Activated CD4-positive, alpha-beta memory T cell treated with anti-CD3 and anti-CD28 coated beads, Interleukin-2, amount 10 ng/mL, durations not matched to agents 7 days and 5 days (primary cell): ENCODE results near the gene RIMKLB. TPM values are rescaled to one million over a fixed set of nuclear protein-coding genes. Genes with fewer than 3 reads are reported as not detected.
"Not testable (repeated sequence)": the region's sequence is repeated elsewhere in the genome, so short reads cannot be mapped to it uniquely, and the experiment has no call there.

Source experiments
- CTCF ChIA-PET: fragments of 350-600 bp; sonication (Branson Sonifier 250); formaldehyde crosslinking; loops from one replicate; lab custom pipeline; 2021; ENCODE audit warnings: antibody characterized with exemption, inconsistent platforms; lab: Charles Lee
- POLR2A ChIA-PET: fragments of 350-600 bp; sonication (Branson Sonifier 250); formaldehyde crosslinking; loops from one replicate; lab custom pipeline; 2021; ENCODE audit warnings: antibody characterized with exemption; lab: Charles Lee
- DNase-seq: peaks from one replicate; pipeline ENCODE4 v3.0.0-alpha.2; 2020
- H3K27ac Mint-ChIP-seq: one replicate; pipeline ENCODE4 v1.8.0; 2021; ENCODE audit warnings: mild to moderate bottlenecking, mixed read lengths
- H3K27me3 Mint-ChIP-seq: one replicate; pipeline ENCODE4 v1.8.0; 2021; ENCODE audit warnings: mixed read lengths
- H3K36me3 Mint-ChIP-seq: one replicate; pipeline ENCODE4 v1.8.0; 2021; ENCODE audit warnings: low read depth, mixed read lengths
- H3K4me1 Mint-ChIP-seq: one replicate; pipeline ENCODE4 v1.8.0; 2021; ENCODE audit warnings: mixed read lengths
- H3K4me3 Mint-ChIP-seq: one replicate; pipeline ENCODE4 v1.8.0; 2021; ENCODE audit warnings: mild to moderate bottlenecking, mixed read lengths
- H3K9me3 Mint-ChIP-seq: one replicate; pipeline ENCODE4 v1.8.0; 2021; ENCODE audit warnings: mixed read lengths
- total RNA-seq, 2 experiments: library from RNA; stranded (reverse); gene quantifications; one replicate each; pipeline ENCODE4 v1.2.3, GENCODE V29; 2021

Gene RIMKLB
- total RNA-seq, 2 experiments from 2014 or later: 1.3 to 1.6 TPM

GRCh38 chr12:8816448-8817050 is 118.8 kb downstream of the RIMKLB start:
- no peak for DNase-seq
- Mint-ChIP-seq H3K9me3 (no peaks in the 10 kb centered on the region), H3K4me1 (no peaks in the 10 kb centered on the region), H3K4me3 (no peak overlapping the region), H3K27me3 (no peaks in the 10 kb centered on the region), H3K27ac (no peak overlapping the region), H3K36me3 (no peaks in the 10 kb centered on the region)
- CTCF ChIA-PET: interaction anchor here (0.7 to 1.1 kb wide), 2 partner anchors 74 to 318 kb away, joined by 4 to 5 read pairs; no protein-coding TSS in a partner anchor
- POLR2A ChIA-PET: no interaction called here

- Mint-ChIP-seq H3K27ac (no peak overlapping the region), H3K27me3 (no peaks in the 10 kb centered on the region), H3K36me3 (no peaks in the 10 kb centered on the region), H3K9me3 (no peaks in the 10 kb centered on the region), H3K4me1 (no peaks in the 10 kb centered on the region), H3K4me3 (no peak overlapping the region)
- DNase-seq: no peak
- POLR2A ChIA-PET: no interaction called here
- CTCF ChIA-PET: interaction anchor here (1.1 kb wide), 1 partner anchor 73 kb away, joined by 5 read pairs; no protein-coding TSS in a partner anchor
Measured at GRCh38 chr12:8817856-8818255, 120.1 kb downstream of the RIMKLB start.

DNA sequence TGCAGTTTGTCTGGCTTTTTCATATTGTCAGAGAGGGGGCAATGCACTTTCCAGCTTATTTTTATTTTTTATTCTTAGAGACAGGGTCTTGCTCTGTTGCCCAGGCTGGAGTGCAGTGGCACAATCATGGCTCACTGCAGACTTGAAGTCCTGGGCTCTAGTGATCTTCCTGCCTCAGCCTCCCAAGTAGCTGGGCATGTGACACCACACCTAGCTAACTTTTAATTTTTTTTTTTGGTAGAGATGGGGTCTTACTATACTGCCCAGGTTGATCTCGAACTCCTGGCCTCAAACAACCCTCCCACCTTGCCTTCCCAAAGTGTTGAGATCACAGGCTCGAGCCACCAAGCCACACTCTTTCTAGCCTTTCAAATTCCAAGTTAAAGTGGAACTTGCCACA is 120.7 kb downstream of the RIMKLB start:
- POLR2A ChIA-PET: no interaction called here

DNA sequence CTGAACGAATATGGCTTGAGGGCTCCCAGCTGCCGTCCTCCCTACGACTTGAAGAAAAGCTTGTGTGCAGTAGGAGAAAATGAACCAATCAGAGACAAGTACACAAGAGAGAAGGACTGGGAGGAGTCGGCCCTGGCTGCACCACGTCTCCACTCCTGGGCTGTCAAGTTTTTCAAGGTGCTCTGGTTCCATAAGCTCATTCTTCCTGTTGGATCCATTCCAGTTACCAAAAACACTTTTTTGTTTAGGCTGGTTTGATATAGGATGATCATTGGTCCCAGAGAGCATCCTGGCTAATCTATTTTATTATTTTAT is 121.8 kb downstream of the RIMKLB start:
- H3K4me3 Mint-ChIP-seq: no peak overlapping the region
- H3K27ac Mint-ChIP-seq: no peak overlapping the region
- CTCF ChIA-PET: no interaction called here
- POLR2A ChIA-PET: no interaction called here
- H3K27me3 Mint-ChIP-seq: no peaks in the 10 kb centered on the region
- H3K4me1 Mint-ChIP-seq: no peaks in the 10 kb centered on the region
- H3K36me3 Mint-ChIP-seq: no peaks in the 10 kb centered on the region
- no peak for DNase-seq
- H3K9me3 Mint-ChIP-seq: no peaks in the 10 kb centered on the region

More for the DNA sequence above, 120.7 kb downstream of the RIMKLB start:
- Mint-ChIP-seq H3K36me3 (no peaks in the 10 kb centered on the region), H3K4me1 (no peaks in the 10 kb centered on the region), H3K9me3 (no peaks in the 10 kb centered on the region), H3K27me3 (no peaks in the 10 kb centered on the region), H3K27ac (no peak overlapping the region), H3K4me3 (no peak overlapping the region)
- CTCF ChIA-PET: interaction anchor here (1.2 kb wide), 1 partner anchor 72 kb away, joined by 3 read pairs; no protein-coding TSS in a partner anchor
- no peak for DNase-seq

- H3K4me3 Mint-ChIP-seq, H3K27me3 Mint-ChIP-seq, DNase-seq, H3K27ac Mint-ChIP-seq, POLR2A ChIA-PET, H3K4me1 Mint-ChIP-seq, H3K36me3 Mint-ChIP-seq, H3K9me3 Mint-ChIP-seq, CTCF ChIA-PET: not testable (repeated sequence)
Measured at GRCh38 chr12:8820676-8821407, 123.1 kb downstream of the RIMKLB start.

GRCh38 chr12:8821591-8821990 is 123.8 kb downstream of the RIMKLB start:
- H3K4me3 Mint-ChIP-seq: no peak overlapping the region
- no peaks in the 10 kb centered on the region for H3K4me1 Mint-ChIP-seq
- no peak for DNase-seq
- ChIA-PET CTCF (no interaction called here), POLR2A (no interaction called here)
- H3K9me3 Mint-ChIP-seq: no peaks in the 10 kb centered on the region
- no peak overlapping the region for H3K27ac Mint-ChIP-seq
- H3K27me3 Mint-ChIP-seq: peaks cover 5% of the 10 kb centered on the region
- no peaks in the 10 kb centered on the region for H3K36me3 Mint-ChIP-seq

DNA sequence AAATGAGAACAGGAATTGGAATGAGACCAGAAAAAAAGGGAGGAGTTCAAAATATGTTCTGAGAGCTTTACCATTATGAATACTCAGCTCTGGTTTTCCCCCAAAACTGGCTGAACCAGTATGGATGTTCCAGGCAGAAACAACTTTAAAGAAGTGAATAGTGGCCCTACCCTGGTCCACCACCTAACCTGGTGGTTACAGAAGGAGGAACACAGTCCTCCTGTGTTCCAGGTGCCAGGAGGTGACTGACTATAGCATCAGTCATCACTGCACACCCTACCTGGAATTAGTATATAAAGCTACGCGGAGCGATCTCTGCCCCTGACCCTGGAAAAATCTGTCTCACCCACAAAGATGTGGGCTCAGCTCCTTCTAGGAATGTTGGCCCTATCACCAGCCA is 124.5 kb downstream of the RIMKLB start, which contains the start of gene A2ML1:
TSS of gene A2ML1 (plus strand) at position 324 of the 400 bp plus-strand sequence. CDS start at position 355, 31 bp downstream.
- H3K9me3 Mint-ChIP-seq: no peaks in the 10 kb centered on the region
- no peak within 1 kb of the TSS for H3K4me3 Mint-ChIP-seq
- CTCF ChIA-PET: no interaction called here
- POLR2A ChIA-PET: no interaction called here
- no peak for DNase-seq
- H3K4me1 Mint-ChIP-seq: no peaks in the 10 kb centered on the region
- no peaks in the 10 kb centered on the region for H3K36me3 Mint-ChIP-seq
- H3K27me3 Mint-ChIP-seq: peaks cover 7% of the 10 kb centered on the region
- H3K27ac Mint-ChIP-seq: no peak within 1 kb of the TSS

DNA sequence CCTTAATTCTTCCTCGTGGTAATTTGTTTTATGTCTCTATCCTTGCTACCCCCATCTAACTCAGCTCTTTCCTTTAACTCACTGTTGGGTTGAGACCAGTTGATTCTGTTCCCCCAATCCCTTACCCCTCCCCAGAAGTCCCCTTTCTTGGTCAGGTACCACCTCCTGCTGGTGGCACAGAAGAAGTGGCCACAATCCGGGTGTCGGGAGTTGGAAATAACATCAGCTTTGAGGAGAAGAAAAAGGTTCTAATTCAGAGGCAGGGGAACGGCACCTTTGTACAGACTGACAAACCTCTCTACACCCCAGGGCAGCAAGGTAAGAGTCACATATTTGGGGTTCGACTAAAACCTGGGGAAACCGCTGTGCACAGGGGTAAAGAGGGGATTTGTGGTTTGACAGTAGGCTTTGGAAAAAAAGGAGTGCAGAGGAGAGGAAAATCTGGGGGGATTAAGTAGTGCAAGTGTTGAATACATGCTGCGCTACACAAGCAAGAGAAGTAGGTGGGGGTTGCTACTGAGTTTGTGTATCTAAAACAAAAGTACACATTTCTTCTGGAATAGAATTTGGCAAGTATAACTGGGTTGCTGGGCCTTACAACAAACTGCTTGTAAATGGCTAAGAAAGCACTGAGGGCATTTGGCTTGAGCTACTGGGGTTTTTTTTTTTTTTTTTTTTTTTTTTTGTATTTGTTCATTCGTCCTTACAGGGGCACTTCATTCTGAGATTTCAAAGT is 125.9 kb downstream of the RIMKLB start:
- no peak for DNase-seq
- Mint-ChIP-seq H3K4me1 (no peaks in the 10 kb centered on the region), H3K27me3 (peaks cover 9% of the 10 kb centered on the region), H3K4me3 (no peak overlapping the region), H3K27ac (no peak overlapping the region), H3K36me3 (no peaks in the 10 kb centered on the region), H3K9me3 (no peaks in the 10 kb centered on the region)
- POLR2A ChIA-PET: no interaction called here
- CTCF ChIA-PET: interaction anchor here (0.6 to 1.1 kb wide), 3 partner anchors 166 to 370 kb away, joined by 3 to 5 read pairs (median 3); no protein-coding TSS in a partner anchor

DNA sequence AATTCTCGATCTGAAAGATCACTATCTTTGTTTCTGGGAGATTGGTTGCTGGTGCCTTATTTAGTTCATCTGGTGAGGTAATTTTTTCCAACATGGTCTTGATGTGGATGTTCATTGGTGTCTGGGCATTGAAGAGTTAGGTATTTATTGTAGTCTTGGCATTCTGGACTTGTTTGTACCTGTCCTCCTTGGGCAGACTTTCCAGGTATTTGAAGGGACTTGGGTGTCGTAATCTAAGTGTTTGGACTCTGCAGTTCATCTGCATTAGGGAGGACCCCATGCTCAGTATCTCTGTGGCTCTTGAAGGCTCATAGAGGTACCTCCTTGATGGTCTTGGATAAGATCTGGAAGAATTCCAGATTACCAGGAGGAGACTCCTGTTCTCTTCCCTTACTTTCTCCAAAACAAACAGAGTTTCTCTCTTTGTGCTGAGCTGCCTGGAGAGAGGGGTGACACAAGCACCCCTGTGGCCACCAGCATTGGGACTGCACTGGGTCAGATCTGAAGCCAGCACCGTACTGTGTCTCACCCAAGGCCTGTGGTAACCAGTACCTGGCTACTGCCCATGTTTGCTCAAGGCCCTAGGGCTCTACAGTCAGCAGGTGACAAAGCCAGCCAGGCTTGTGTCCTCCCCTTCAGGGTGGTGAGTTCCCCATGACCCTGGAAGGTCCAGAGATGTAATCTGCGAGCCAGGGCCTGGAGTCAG is 129.9 kb downstream of the RIMKLB start:
- ChIA-PET POLR2A (no interaction called here), CTCF (no interaction called here)
- no peaks in the 10 kb centered on the region for H3K4me1 Mint-ChIP-seq
- peaks cover 9% of the 10 kb centered on the region for H3K27me3 Mint-ChIP-seq
- no peaks in the 10 kb centered on the region for H3K9me3 Mint-ChIP-seq
- DNase-seq: no peak
- H3K36me3 Mint-ChIP-seq: no peaks in the 10 kb centered on the region
- no peak overlapping the region for H3K27ac Mint-ChIP-seq
- H3K4me3 Mint-ChIP-seq: no peak overlapping the region

GRCh38 chr12:8828257-8829124 is 130.7 kb downstream of the RIMKLB start:
- no peaks in the 10 kb centered on the region for H3K9me3 Mint-ChIP-seq

DNA sequence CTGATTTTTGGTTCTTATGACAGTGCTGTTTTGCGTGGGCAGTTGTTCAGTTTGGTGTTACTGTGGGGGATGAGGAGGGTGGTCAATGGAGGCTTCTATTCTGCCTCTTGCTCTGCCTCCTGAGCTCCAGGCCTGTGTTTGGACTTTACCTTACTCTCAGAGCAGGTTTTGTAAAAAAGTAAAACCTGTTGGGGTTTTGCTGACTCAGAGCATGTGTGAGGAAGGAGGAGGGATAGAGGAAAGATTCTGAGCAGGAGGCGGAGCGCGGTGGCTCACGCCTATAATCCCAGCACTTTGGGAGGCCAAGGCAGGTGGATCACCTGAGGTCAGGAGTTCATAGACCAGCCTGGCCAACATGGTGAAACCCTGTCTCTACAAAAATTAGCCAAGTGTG is 131.3 kb downstream of the RIMKLB start:
- ChIA-PET POLR2A (no interaction called here), CTCF (interaction anchor here (0.6 kb wide), 1 partner anchor 258 kb away, joined by 3 read pairs; no protein-coding TSS in a partner anchor)
- H3K27ac Mint-ChIP-seq: no peak overlapping the region
- DNase-seq: no peak
- H3K4me1 Mint-ChIP-seq: no peaks in the 10 kb centered on the region
- H3K9me3 Mint-ChIP-seq: no peaks in the 10 kb centered on the region
- peaks cover 11% of the 10 kb centered on the region for H3K27me3 Mint-ChIP-seq
- H3K36me3 Mint-ChIP-seq: no peaks in the 10 kb centered on the region
- H3K4me3 Mint-ChIP-seq: no peak overlapping the region

More at GRCh38 chr12:8828257-8829124, 130.7 kb downstream of the RIMKLB start:
- ChIA-PET POLR2A (no interaction called here), CTCF (interaction anchor here (0.6 kb wide), 2 partner anchors 231 to 257 kb away, joined by 3 to 5 read pairs; no protein-coding TSS in a partner anchor)
- H3K4me3 Mint-ChIP-seq: no peak overlapping the region
- H3K4me1 Mint-ChIP-seq: no peaks in the 10 kb centered on the region
- no peaks in the 10 kb centered on the region for H3K36me3 Mint-ChIP-seq
- H3K27ac Mint-ChIP-seq: no peak overlapping the region
- H3K27me3 Mint-ChIP-seq: peaks cover 9% of the 10 kb centered on the region
- DNase-seq: no peak

- H3K4me1 Mint-ChIP-seq: no peaks in the 10 kb centered on the region
- POLR2A ChIA-PET: no interaction called here
- H3K27me3 Mint-ChIP-seq: peaks cover 14% of the 10 kb centered on the region
- H3K27ac Mint-ChIP-seq: no peak overlapping the region
- no peak overlapping the region for H3K4me3 Mint-ChIP-seq
- CTCF ChIA-PET: no interaction called here
- H3K9me3 Mint-ChIP-seq: no peaks in the 10 kb centered on the region
- DNase-seq: no peak
- no peaks in the 10 kb centered on the region for H3K36me3 Mint-ChIP-seq
Measured at GRCh38 chr12:8829621-8830020, 131.8 kb downstream of the RIMKLB start.
